GM21447 (cell line): ENCODE measurements around the gene PRKCE.

Source experiments
- ATAC-seq: cut with Tn5 transposase; IDR thresholded peaks from one replicate; pipeline ENCODE4 v1.9.1; 2021; ENCODE audit not compliant: unreplicated experiment

PRKCE gene

GRCh38 chr2:45799679-45800381 is 148.4 kb downstream of the PRKCE start:
- no peak for ATAC-seq

- ATAC-seq, result no peak
Measured at GRCh38 chr2:45802499-45803138, 151.1 kb downstream of the PRKCE start.

GRCh38 chr2:45804987-45805755 is 153.7 kb downstream of the PRKCE start:
- ATAC-seq, result no peak

GRCh38 chr2:45806563-45807358 is 155.3 kb downstream of the PRKCE start:
- no peak for ATAC-seq

GRCh38 chr2:45808294-45808800 is 156.9 kb downstream of the PRKCE start:
- no peak for ATAC-seq

GRCh38 chr2:45809205-45809604 is 157.7 kb downstream of the PRKCE start:
- ATAC-seq, result no peak

GRCh38 chr2:45812011-45812500 is 160.6 kb downstream of the PRKCE start:
- ATAC-seq, result no peak

GRCh38 chr2:45813003-45813941 is 161.8 kb downstream of the PRKCE start:
- no peak for ATAC-seq

GRCh38 chr2:45814488-45814887 is 163.0 kb downstream of the PRKCE start:
- no peak for ATAC-seq

GRCh38 chr2:45814951-45815621 is 163.6 kb downstream of the PRKCE start:
- ATAC-seq, result no peak

- no peak for ATAC-seq
Measured at GRCh38 chr2:45816272-45816671, 164.8 kb downstream of the PRKCE start.

- no peak for ATAC-seq
Measured at GRCh38 chr2:45818591-45818990, 167.1 kb downstream of the PRKCE start.

GRCh38 chr2:45820048-45820447 is 168.6 kb downstream of the PRKCE start:
- no peak for ATAC-seq

- ATAC-seq, result no peak
Measured at GRCh38 chr2:45821558-45822271, 170.2 kb downstream of the PRKCE start.

GRCh38 chr2:45822272-45822630 is 170.8 kb downstream of the PRKCE start:
- ATAC-seq, result no peak

- ATAC-seq, result no peak
Measured at GRCh38 chr2:45823723-45824206, 172.3 kb downstream of the PRKCE start.

GRCh38 chr2:45825001-45825651 is 173.7 kb downstream of the PRKCE start:
- no peak for ATAC-seq

GRCh38 chr2:45826460-45826859 is 175.0 kb downstream of the PRKCE start:
- no peak for ATAC-seq
